ENCODE data around the gene HACD1.

The HACD1 gene

GRCh38 chr10:17607603-17608332 is 9.4 kb downstream of the HACD1 start (continued):
- no peak for TF ChIP-seq ZBTB7A (tag by site-specific recombination; IDR thresholded peaks at IDR 0.05; ENCODE audit: low read depth)
- TF ChIP-seq, protein P1, sequence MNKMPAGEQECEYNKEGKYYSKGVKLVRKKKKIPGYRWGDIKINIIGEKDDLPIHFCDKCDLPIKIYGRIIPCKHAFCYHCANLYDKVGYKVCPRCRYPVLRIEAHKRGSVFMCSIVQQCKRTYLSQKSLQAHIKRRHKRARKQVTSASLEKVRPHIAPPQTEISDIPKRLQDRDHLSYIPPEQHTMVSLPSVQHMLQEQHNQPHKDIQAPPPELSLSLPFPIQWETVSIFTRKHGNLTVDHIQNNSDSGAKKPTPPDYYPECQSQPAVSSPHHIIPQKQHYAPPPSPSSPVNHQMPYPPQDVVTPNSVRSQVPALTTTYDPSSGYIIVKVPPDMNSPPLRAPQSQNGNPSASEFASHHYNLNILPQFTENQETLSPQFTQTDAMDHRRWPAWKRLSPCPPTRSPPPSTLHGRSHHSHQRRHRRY (tag by site-specific recombination; IDR thresholded peaks at IDR 0.05), result no peak
- TF ChIP-seq ZNF660 (tag by site-specific recombination; IDR thresholded peaks at IDR 0.05), result 0 out of 2 replicates have a peak, but pooled peaks have one; percentile 44

DNA sequence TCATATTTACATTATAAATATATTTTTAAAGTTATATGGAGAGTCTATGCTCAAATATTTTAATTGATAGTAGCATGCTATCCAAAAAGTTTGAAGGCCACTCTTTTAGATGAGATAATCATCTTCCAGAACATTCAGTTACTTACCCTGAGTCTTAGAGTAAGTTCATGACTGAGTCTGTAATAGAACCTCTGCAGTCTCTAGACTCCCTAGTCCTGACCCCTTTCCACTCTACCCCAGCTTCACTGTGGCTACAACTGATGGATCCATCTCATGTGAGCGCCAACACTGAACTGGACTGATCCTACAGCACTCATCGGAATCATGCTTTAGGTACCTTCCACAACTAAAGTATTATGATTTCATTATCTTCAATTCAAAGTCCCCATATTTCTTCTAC is 10.1 kb downstream of the HACD1 start:
- ChIA-PET CTCF (interaction anchor here (0.7 to 1.8 kb wide), 5 partner anchors 11 to 264 kb away, joined by 3 to 9 read pairs (median 4); no protein-coding TSS in a partner anchor), POLR2A (no interaction called here)
- no peaks in the 10 kb centered on the region; a peak in 1 of 3 replicates for H3K36me3 ChIP-seq (ENCODE audit: control insufficient read depth in 2 of 2, insufficient read depth in 1 of 2, low read length in 2 of 2)
- no peak overlapping the region for H3K4me3 ChIP-seq (ENCODE audit: low read depth, low read length)
- TF ChIP-seq ZFP69B (tag by site-specific recombination; IDR thresholded peaks at IDR 0.05) (no peak), ZNF792 (tag by site-specific recombination; IDR thresholded peaks at IDR 0.05) (no peak), ZNF211 (tag by site-specific recombination; IDR thresholded peaks at IDR 0.05; ENCODE audit: low read depth) (no peak), ZNF658 (tag by site-specific recombination; IDR thresholded peaks at IDR 0.05) (no peak), ZNF830 (tag by site-specific recombination; IDR thresholded peaks at IDR 0.05; ENCODE audit: low read depth) (no peak), GLIS2 (tag by site-specific recombination; IDR thresholded peaks at IDR 0.05) (no peak), ZNF580 (tag by site-specific recombination; IDR thresholded peaks at IDR 0.05) (no peak), GLIS1 (tag by site-specific recombination; IDR thresholded peaks at IDR 0.05) (no peak), ZNF391 (tag by site-specific recombination; IDR thresholded peaks at IDR 0.05; ENCODE audit: borderline replicate concordance, low read depth) (no peak), ZNF335 (tag by site-specific recombination; conservative IDR thresholded peaks at IDR 0.05) (no peak), ZNF600 (tag by site-specific recombination; IDR thresholded peaks at IDR 0.05) (no peak), ZNF157 (tag by site-specific recombination; IDR thresholded peaks at IDR 0.05) (no peak), ZNF654 (tag by site-specific recombination; IDR thresholded peaks at IDR 0.05; ENCODE audit: low read depth) (no peak), ZNF677 (tag by site-specific recombination; IDR thresholded peaks at IDR 0.05) (no peak), ZNF280D (tag by site-specific recombination; IDR thresholded peaks at IDR 0.05) (no peak), MYNN (tag by site-specific recombination; IDR thresholded peaks at IDR 0.05; ENCODE audit: borderline replicate concordance) (no peak)
- H3K9me3 ChIP-seq (ENCODE audit: control insufficient read depth, insufficient read depth, low read depth, low read length), result no peaks in the 10 kb centered on the region
- H3K4me1 ChIP-seq (ENCODE audit: control insufficient read depth, insufficient read depth, low read length), result no peaks in the 10 kb centered on the region
- no peak overlapping the region for H3K27ac ChIP-seq (ENCODE audit: extremely low read depth, low read depth, low read length)

- Histone ChIP-seq H3K4me3 (ENCODE audit: low read depth, low read length) (no peak overlapping the region), H3K4me1 (ENCODE audit: control insufficient read depth, insufficient read depth, low read length) (no peaks in the 10 kb centered on the region), H3K27ac (ENCODE audit: extremely low read depth, low read depth, low read length) (no peak overlapping the region), H3K36me3 (ENCODE audit: control insufficient read depth in 2 of 2, insufficient read depth in 1 of 2, low read length in 2 of 2) (no peaks in the 10 kb centered on the region; a peak in 1 of 3 replicates), H3K9me3 (ENCODE audit: control insufficient read depth, insufficient read depth, low read depth, low read length) (no peaks in the 10 kb centered on the region)
- CTCF ChIA-PET, result interaction anchor here (0.7 to 1.8 kb wide), 11 partner anchors 9 to 610 kb away, joined by 3 to 9 read pairs (median 3); no protein-coding TSS in a partner anchor
- POLR2A ChIA-PET, result no interaction called here
- TF ChIP-seq ZNF280C (tag by site-specific recombination; IDR thresholded peaks at IDR 0.05) (no peak), ZSCAN18 (tag by site-specific recombination; IDR thresholded peaks at IDR 0.05) (no peak), ZNF24 (tag by site-specific recombination; IDR thresholded peaks at IDR 0.05) (no peak), ZNF473 (tag by site-specific recombination; IDR thresholded peaks at IDR 0.05) (no peak), ZFHX2 (tag by site-specific recombination; conservative IDR thresholded peaks at IDR 0.05) (no peak), ZNF664 (tag by site-specific recombination; IDR thresholded peaks at IDR 0.05) (no peak)
Measured at GRCh38 chr10:17606547-17607040, 10.6 kb downstream of the HACD1 start.
